Activated naive CD4-positive, alpha-beta T cell treated with anti-CD3 and anti-CD28 coated beads, Interleukin-2, amount 10 ng/mL, durations not matched to agents 7 days and 5 days (primary cell): ENCODE data around the gene C17orf114.

Experiments
- CTCF ChIA-PET: fragments of 350-600 bp; sonication (Branson Sonifier 250); formaldehyde crosslinking; loops from one replicate; lab custom pipeline; 2021; ENCODE audit warnings: antibody characterized with exemption; lab: Charles Lee
- DNase-seq: peaks from one replicate; pipeline ENCODE4 v3.0.0-alpha.2; 2020
- H3K27ac Mint-ChIP-seq: one replicate; pipeline ENCODE4 v1.8.0; 2021; ENCODE audit warnings: mild to moderate bottlenecking, moderate library complexity, mixed read lengths
- H3K27me3 Mint-ChIP-seq: one replicate; pipeline ENCODE4 v1.8.0; 2021; ENCODE audit warnings: mild to moderate bottlenecking, mixed read lengths
- H3K36me3 Mint-ChIP-seq: one replicate; pipeline ENCODE4 v1.8.0; 2021; ENCODE audit warnings: mixed read lengths
- H3K4me1 Mint-ChIP-seq: one replicate; pipeline ENCODE4 v1.8.0; 2021; ENCODE audit warnings: mixed read lengths
- H3K4me3 Mint-ChIP-seq: one replicate; pipeline ENCODE4 v1.8.0; 2021; ENCODE audit warnings: mild to moderate bottlenecking, moderate library complexity, mixed read lengths
- H3K9me3 Mint-ChIP-seq: one replicate; pipeline ENCODE4 v1.8.0; 2021; ENCODE audit warnings: mixed read lengths

The C17orf114 gene

DNA sequence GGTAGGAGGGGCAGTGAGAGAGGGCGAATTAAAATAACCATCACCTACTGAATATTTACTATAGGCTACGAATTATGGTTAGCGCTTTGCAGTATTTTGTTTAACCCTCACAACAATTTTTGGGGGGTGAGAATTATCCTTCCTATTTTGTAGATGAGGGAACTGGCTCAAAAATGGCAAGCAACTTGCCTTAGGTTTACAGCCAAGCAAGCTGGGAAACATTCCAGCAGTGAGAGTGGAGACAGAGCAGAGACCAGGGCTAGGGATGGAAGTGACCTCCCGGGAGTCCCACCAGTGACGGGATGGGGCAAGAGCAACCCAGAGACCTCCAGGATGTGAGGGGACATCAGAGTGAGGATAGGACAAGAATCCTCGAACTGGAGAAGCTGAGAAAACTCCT, 15.6 kb downstream of the C17orf114 start:
- H3K27ac Mint-ChIP-seq: no peak overlapping the region
- peaks cover 80% of the 10 kb centered on the region for H3K27me3 Mint-ChIP-seq
- H3K4me3 Mint-ChIP-seq: no peak overlapping the region
- H3K36me3 Mint-ChIP-seq: no peaks in the 10 kb centered on the region
- no peaks in the 10 kb centered on the region for H3K9me3 Mint-ChIP-seq
- peaks cover 46% of the 10 kb centered on the region for H3K4me1 Mint-ChIP-seq
- DNase-seq: no peak
- CTCF ChIA-PET: interaction anchor here (1.3 to 3.6 kb wide), 3 partner anchors 51 to 95 kb away, joined by 5 to 14 read pairs (median 8); partner anchors contain the start of gene ARRB2

GRCh38 chr17:4786106-4786511, 16.0 kb downstream of the C17orf114 start, which contains the start of gene VMO1:
TSS of gene VMO1 (minus strand) at chr17:4786364. CDS start at chr17:4786352, 12 bp downstream.
- no peak for DNase-seq
- CTCF ChIA-PET: interaction anchor here (1.3 to 3.6 kb wide), 3 partner anchors 50 to 95 kb away, joined by 5 to 14 read pairs (median 8); partner anchors contain the start of gene ARRB2
- Mint-ChIP-seq H3K9me3 (no peaks in the 10 kb centered on the region), H3K36me3 (no peaks in the 10 kb centered on the region), H3K4me1 (peaks cover 44% of the 10 kb centered on the region), H3K27me3 (peaks cover 82% of the 10 kb centered on the region), H3K27ac (peak within 1 kb of the TSS; percentile 28), H3K4me3 (no peak within 1 kb of the TSS)

- Mint-ChIP-seq H3K27me3 (peaks cover 88% of the 10 kb centered on the region), H3K4me3 (no peak overlapping the region), H3K9me3 (no peaks in the 10 kb centered on the region), H3K4me1 (peaks cover 39% of the 10 kb centered on the region), H3K27ac (peak overlapping the region; percentile 28), H3K36me3 (no peaks in the 10 kb centered on the region)
- CTCF ChIA-PET: interaction anchor here (1.0 to 3.6 kb wide), 3 partner anchors 50 to 118 kb away, joined by 3 to 14 read pairs (median 5); partner anchors contain the start of gene ARRB2
- no peak for DNase-seq
Observed at GRCh38 chr17:4785311-4786105, 16.6 kb downstream of the C17orf114 start.

DNA sequence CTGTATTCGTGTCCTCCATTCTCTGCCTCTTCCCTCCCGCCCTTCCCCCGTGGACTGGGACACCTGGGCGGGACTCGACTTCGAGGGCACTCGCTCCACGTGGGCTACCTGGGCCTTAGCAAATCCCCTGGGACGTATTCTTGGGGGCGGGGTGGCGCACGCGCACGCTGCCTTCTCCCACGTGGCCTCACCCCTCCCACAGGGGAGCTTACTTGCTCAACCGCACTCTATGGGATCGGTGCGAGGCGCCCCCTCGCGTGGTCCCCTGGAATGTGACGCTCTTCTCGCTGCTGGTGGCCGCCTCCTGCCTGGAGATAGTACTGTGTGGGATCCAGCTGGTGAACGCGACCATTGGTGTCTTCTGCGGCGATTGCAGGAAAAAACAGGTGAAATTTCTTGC, 19.5 kb downstream of the C17orf114 start:
- no peak overlapping the region for H3K4me3 Mint-ChIP-seq
- H3K27me3 Mint-ChIP-seq: peaks cover 95% of the 10 kb centered on the region
- H3K9me3 Mint-ChIP-seq: no peaks in the 10 kb centered on the region
- peaks cover 30% of the 10 kb centered on the region for H3K4me1 Mint-ChIP-seq
- peak; percentile 48 for DNase-seq
- no peak overlapping the region for H3K27ac Mint-ChIP-seq
- H3K36me3 Mint-ChIP-seq: no peaks in the 10 kb centered on the region
- CTCF ChIA-PET: interaction anchor here (1.1 to 1.6 kb wide), 2 partner anchors 10 to 50 kb away, joined by 3 to 8 read pairs; no protein-coding TSS in a partner anchor

GRCh38 chr17:4780325-4780955, 21.7 kb downstream of the C17orf114 start:
- no peak for DNase-seq
- Mint-ChIP-seq H3K27ac (no peak overlapping the region), H3K4me1 (peaks cover 12% of the 10 kb centered on the region), H3K36me3 (no peaks in the 10 kb centered on the region), H3K4me3 (no peak overlapping the region), H3K27me3 (peaks cover 74% of the 10 kb centered on the region), H3K9me3 (no peaks in the 10 kb centered on the region)
- CTCF ChIA-PET: interaction anchor here (0.7 to 2.2 kb wide), 2 partner anchors 10 to 154 kb away, joined by 4 to 7 read pairs; no protein-coding TSS in a partner anchor

GRCh38 chr17:4777969-4778760, 24.0 kb downstream of the C17orf114 start:
- no peaks in the 10 kb centered on the region for H3K9me3 Mint-ChIP-seq
- CTCF ChIA-PET: interaction anchor here (2.2 kb wide), 1 partner anchor 12 kb away, joined by 7 read pairs; no protein-coding TSS in a partner anchor

GRCh38 chr17:4772235-4772613, 29.9 kb downstream of the C17orf114 start:
- Mint-ChIP-seq H3K36me3 (no peaks in the 10 kb centered on the region), H3K27ac (no peak overlapping the region), H3K27me3 (peaks cover 45% of the 10 kb centered on the region), H3K4me1 (peaks cover 16% of the 10 kb centered on the region), H3K9me3 (no peaks in the 10 kb centered on the region), H3K4me3 (no peak overlapping the region)
- CTCF ChIA-PET: no interaction called here
- DNase-seq: no peak

More at GRCh38 chr17:4777969-4778760, 24.0 kb downstream of the C17orf114 start:
- no peak for DNase-seq
- peaks cover 3% of the 10 kb centered on the region for H3K4me1 Mint-ChIP-seq
- no peak overlapping the region for H3K27ac Mint-ChIP-seq
- no peaks in the 10 kb centered on the region for H3K36me3 Mint-ChIP-seq
- no peak overlapping the region for H3K4me3 Mint-ChIP-seq
- H3K27me3 Mint-ChIP-seq: peaks cover 59% of the 10 kb centered on the region

DNA sequence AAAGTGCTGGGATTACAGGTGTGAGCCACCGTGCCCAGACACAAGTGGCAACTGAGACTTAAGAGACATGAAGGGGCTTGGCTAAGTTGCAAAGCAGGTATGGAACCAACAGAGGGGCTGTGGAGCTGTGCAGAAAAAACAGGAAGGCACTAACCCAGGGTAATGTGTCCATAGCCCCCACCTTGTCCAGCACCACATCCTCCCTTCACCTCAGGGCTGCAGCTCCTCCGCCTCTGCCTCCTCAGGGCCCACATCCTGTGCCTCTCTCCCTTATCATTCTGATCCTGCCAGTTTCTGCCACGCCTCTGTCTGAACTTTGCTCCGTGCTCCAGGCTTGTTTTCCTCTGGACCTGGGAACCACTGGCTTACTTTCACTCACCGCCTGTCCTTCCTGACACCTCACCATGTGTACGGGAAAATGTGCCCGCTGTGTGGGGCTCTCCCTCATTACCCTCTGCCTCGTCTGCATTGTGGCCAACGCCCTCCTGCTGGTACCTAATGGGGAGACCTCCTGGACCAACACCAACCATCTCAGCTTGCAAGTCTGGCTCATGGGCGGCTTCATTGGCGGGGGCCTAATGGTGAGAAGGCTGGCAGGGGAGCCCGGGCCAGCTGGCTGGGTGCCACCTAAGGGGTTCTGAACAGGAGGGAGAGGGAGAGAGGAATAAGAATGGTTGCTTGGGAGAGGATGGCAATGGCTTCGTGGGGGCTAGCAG, 30.5 kb downstream of the C17orf114 start, which contains the start of gene TM4SF5:
Gene TM4SF5, plus strand, starts transcription at position 368 of the 716 bp plus-strand sequence. Its CDS starts 37 bp downstream, at position 405.
- peaks cover 16% of the 10 kb centered on the region for H3K4me1 Mint-ChIP-seq
- peak; percentile 64 for DNase-seq
- no peaks in the 10 kb centered on the region for H3K9me3 Mint-ChIP-seq
- no peaks in the 10 kb centered on the region for H3K36me3 Mint-ChIP-seq
- peaks cover 45% of the 10 kb centered on the region for H3K27me3 Mint-ChIP-seq
- no peak within 1 kb of the TSS for H3K4me3 Mint-ChIP-seq
- peak within 1 kb of the TSS; percentile 1 for H3K27ac Mint-ChIP-seq
- CTCF ChIA-PET: no interaction called here

DNA sequence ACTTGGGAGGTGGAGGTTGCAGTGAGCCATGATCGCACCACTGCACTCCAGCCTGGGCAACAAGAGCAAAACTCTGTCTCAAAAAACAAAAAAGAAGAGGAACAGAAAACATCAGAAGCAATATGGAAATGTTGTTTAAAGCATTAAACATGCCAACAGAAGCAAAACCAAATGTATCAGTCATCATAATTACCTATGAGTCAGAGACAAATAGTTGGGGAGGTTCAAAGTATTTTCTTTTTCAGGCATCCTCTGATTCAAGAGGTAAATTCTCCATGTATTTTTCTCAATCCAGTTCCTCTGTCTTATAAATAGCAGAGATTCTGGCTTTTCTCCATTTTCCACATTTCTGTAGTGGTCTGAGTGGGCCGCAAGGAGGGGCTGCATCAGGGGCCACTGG, 32.5 kb downstream of the C17orf114 start:
- Mint-ChIP-seq H3K27ac (no peak overlapping the region), H3K27me3 (peaks cover 45% of the 10 kb centered on the region), H3K4me1 (peaks cover 16% of the 10 kb centered on the region), H3K36me3 (no peaks in the 10 kb centered on the region), H3K9me3 (no peaks in the 10 kb centered on the region), H3K4me3 (no peak overlapping the region)
- CTCF ChIA-PET: no interaction called here
- DNase-seq: no peak

DNA sequence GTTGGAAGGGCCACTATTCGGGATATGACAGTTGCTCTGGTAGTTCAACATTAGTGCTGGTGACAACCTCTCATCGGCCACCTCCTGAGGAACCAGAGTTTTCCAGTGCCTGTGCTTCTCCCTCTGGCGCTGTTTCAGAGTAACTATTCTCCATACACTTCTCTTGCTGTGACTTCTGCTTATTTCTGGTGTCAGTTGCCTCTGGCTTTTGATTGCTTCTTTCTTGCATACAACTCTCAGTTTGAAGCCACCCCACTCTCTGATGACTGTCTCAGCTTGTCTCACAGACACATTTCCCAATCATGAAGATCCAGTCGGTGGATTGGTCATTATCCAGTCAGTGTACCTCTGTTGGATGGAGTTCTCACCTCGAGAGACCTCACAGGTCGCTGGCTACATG, 33.8 kb downstream of the C17orf114 start:
- H3K27ac Mint-ChIP-seq: no peak overlapping the region

GRCh38 chr17:4766723-4767122, 35.4 kb downstream of the C17orf114 start:
- DNase-seq: no peak
- Mint-ChIP-seq H3K9me3 (no peaks in the 10 kb centered on the region), H3K4me3 (no peak overlapping the region), H3K36me3 (no peaks in the 10 kb centered on the region), H3K27me3 (peaks cover 29% of the 10 kb centered on the region), H3K4me1 (peaks cover 9% of the 10 kb centered on the region), H3K27ac (no peak overlapping the region)
- CTCF ChIA-PET: no interaction called here

More for the DNA sequence above, 33.8 kb downstream of the C17orf114 start:
- Mint-ChIP-seq H3K36me3 (no peaks in the 10 kb centered on the region), H3K9me3 (no peaks in the 10 kb centered on the region), H3K4me1 (peaks cover 16% of the 10 kb centered on the region), H3K27me3 (peaks cover 39% of the 10 kb centered on the region), H3K4me3 (no peak overlapping the region)
- DNase-seq: no peak
- CTCF ChIA-PET: interaction anchor here (0.5 to 0.6 kb wide), 2 partner anchors 56 to 695 kb away, joined by 3 read pairs; no protein-coding TSS in a partner anchor

DNA sequence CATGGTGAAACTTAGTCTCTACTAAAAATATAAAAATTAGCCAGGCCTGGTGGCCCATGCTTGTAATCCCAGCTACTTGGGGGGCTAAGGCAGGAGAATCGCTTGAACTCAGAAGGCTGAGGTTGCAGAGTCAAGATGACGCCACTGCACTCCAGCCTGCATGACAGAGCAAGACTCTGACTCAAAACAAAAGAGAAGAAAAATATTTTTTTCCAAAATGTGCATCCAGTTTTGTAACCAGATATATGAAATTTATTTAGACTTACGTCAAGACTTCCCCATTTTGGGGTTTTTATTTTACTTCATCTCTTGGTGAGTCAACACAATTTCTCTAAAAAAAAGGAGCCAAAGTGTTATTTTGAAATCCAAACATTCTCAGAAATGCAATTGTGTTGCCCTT, 35.9 kb downstream of the C17orf114 start:
- CTCF ChIA-PET: no interaction called here
- H3K4me3 Mint-ChIP-seq: no peak overlapping the region
- peaks cover 4% of the 10 kb centered on the region for H3K4me1 Mint-ChIP-seq
- no peak overlapping the region for H3K27ac Mint-ChIP-seq
- DNase-seq: no peak
- H3K36me3 Mint-ChIP-seq: no peaks in the 10 kb centered on the region
- peaks cover 26% of the 10 kb centered on the region for H3K27me3 Mint-ChIP-seq
- H3K9me3 Mint-ChIP-seq: no peaks in the 10 kb centered on the region

DNA sequence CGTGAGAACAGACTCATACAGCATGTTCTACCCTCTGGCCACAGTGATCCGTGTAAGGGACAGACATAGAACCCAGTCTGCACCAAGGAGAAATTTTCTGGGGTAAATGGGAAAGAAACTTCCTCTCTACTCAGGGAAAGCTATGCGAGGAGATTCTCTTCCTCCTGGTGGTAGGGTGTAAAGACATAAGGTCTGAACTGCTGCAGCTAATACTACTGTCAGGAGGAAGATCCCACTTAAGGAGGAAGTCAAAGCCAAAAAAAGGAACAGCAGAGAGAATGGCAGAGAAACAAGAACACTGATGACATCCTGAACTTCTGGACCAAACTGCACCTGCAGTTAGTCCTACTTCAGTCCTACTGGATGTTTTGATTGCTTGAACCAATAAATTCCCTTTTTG, 37.5 kb downstream of the C17orf114 start:
- Mint-ChIP-seq H3K4me1 (no peaks in the 10 kb centered on the region), H3K9me3 (no peaks in the 10 kb centered on the region), H3K27ac (no peak overlapping the region), H3K27me3 (peaks cover 27% of the 10 kb centered on the region), H3K36me3 (no peaks in the 10 kb centered on the region), H3K4me3 (no peak overlapping the region)
- CTCF ChIA-PET: no interaction called here
- no peak for DNase-seq
